ENCODE results near the gene LDAH. TPM values are rescaled to one million over a fixed set of nuclear protein-coding genes. Genes with fewer than 3 reads are reported as not detected.
"Not testable (repeated sequence)": the region's sequence is repeated elsewhere in the genome, so short reads cannot be mapped to it uniquely, and the experiment has no call there.

Gene LDAH
- polyA plus RNA-seq, 3 donors: 24.7 to 41.7 (median 29.6) TPM

DNA sequence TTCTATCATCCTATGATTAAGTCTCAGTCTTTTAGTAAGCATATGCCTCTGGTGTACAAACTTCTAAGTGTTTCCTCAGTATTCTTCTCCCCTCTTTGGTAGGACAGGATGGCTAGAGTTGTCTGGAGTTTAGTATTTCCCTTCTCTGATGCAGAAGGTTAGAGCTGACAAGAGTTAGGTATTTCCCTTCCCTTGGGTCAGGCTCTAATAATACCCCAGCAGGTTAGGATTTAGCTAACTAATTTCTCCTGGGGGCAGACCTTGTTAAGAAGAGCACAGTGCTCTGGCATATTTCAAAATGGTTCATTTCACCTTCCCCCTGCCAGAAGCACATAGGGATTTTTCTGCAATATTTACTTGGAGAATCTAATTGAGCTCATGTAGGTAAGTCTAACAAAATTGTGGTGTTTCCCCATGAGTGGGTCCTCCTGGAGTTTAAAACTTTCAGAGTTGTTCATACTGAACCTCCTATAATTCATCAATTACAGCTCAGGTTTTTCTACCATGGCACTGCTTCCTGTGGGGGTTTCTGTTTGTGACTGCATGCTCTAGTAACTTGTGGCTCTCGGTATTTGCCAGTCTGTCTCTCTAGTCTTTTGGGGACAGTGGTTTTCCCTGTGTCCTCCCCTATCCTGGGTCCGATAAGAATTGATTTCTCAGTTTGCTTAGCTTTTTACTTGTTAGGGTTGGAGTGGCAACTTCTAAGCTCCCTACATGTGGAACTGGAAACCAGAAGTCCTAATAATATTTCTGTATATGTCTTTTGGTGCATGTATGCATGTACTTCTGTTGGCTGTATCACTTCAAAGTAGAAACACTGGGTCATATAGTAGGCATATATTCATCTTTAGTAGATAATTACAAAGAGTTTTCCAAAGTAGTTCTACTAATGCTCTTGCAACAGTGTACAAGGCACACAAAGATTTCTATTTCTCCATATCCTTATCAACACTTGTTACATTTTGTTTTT lies 78.2 kb downstream of the LDAH start:
- no peak for DNase-seq (ENCODE audit: extremely low read depth in 1 of 11, low read depth in 9 of 11, low spot score in 4 of 11)

DNA sequence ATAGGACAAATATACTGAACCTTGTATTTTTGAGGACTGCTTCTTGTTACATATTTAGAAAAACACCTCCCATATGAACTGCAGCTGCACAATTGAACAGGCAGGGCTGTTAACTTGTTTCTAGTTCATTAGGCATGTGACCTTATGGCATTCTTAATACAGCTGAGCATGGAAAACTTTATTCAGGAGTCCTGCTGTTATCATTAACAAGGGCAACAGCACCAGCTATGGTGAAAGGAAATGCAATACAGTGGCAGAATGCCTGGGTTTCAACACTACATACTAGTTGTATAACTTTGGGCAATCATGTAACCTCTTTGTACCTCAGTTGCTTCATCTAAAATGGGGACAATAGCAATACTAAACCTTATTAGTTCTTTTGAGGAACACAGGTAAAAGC lies 84.1 kb downstream of the LDAH start:
- no peak for DNase-seq (ENCODE audit: extremely low read depth in 1 of 11, low read depth in 9 of 11, low spot score in 4 of 11)

DNA sequence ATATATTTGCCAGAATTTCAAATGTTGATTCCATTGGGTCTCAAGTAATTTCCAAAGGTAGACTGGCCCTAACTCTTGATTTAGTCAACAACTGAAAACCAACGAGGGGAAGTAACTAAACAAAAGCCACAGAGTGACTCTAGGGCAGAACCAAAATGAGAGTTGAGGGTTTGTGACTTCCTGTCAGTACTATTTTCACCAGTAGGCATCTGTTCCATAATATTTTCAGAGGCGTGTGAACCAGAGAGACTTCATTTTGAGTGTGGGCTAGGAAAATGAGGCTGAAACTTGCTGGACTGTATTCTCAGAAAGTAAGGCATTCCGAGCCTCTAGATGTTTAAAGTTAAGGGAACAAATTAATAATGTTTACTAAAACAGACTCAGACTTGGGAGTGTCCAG lies 85.4 kb downstream of the LDAH start:
- DNase-seq (ENCODE audit: extremely low read depth in 1 of 11, low read depth in 9 of 11, low spot score in 4 of 11): no peak

DNA sequence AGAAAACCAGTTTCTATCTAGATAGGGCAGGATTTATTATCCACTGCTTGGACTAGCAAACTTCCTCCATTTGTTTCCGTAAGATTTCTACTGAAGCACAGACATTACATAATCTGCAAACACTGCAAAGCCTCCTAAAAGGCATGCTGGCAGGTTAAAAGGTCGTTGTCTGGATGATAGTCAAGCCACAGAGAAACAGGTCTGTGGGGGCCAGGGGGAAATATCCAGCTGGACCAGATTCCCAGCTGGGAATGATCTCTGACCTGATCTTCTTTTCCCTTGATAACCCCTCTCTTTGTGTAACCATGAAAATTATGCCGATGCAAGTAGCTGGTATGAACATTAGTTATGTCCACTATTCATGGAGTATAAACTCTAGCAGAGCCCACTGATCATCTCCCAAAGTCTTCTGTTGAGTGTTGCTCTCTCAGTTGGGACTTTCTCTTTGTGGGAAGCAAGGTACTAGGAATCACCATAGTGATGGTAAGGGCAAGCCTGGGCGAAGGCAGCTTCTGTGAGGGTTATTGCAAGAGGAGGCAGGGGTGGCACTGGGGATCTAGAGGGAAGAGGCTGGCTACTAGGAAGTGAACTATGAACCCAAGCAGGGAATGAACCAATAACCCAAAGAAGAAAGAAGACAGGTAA lies 94.7 kb downstream of the LDAH start:
- DNase-seq (ENCODE audit: extremely low read depth in 1 of 11, low read depth in 9 of 11, low spot score in 4 of 11): peak in 3 of 11 donors; percentile 7 to 22 (median 14)

DNA sequence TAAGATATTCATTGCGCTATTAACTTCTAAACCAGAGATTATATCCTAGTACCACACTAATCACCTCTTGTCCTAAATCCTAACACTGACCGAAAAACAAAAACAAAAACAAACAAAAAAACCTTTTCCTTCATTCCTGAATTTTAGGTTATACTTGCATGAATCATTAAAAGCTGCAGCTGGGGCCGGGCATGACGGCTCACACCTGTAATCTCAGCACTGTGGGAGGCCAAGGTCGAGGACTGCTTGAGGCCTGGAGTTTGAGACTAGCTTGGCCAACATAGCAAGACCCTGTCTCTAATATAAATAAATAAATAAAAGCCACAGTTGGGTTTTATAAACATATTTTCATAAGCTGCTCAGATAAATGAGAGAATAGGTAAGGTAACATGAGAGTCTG lies 96.0 kb downstream of the LDAH start:
- DNase-seq (ENCODE audit: extremely low read depth in 1 of 11, low read depth in 9 of 11, low spot score in 4 of 11): no peak

DNA sequence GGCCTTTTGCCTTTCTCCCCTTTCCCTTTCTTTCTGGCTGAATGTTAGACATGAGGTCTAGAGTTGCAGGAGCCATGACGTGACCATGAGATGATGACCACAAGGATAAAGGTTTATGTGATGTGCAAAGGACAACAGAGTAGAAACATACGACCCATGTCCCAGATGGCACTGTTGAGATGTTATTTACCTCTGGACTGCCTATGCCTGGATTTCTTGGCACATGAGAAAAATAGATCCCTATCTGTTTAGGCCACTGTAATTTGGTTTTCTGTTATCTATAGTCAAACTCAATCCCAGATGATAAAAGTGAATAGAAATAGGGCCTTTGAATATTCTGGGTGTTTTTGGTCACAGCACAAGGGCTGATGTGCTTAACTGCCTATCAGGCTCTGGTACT lies 97.1 kb downstream of the LDAH start:
- DNase-seq (ENCODE audit: extremely low read depth in 1 of 11, low read depth in 9 of 11, low spot score in 4 of 11): no peak

DNA sequence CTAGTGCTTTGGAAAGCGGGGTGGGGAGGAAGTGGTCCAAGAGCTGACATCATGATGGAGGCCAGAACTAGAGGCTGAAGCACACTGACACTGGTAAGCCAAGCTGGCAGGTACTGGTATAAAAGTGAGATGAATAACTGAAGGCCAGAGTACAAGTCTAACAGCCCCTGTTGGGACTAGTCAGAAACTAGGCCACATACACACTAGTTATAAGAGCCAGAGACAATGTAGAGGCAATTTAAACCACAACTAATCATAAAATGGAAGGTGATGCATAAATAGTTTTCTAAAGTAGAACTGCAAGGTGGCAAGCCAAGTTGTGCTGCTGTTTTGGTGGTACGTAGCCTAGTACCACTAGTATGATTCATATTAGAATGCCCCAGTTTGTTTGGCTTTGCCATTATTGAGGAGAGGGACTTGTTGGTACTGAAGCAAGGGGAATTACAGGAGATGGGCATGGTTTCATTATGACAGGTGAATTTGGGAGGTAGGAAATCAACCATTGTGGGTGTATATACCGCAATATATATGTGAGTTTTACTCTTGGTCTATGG lies 98.3 kb downstream of the LDAH start:
- DNase-seq (ENCODE audit: extremely low read depth in 1 of 11, low read depth in 9 of 11, low spot score in 4 of 11): no peak

DNA sequence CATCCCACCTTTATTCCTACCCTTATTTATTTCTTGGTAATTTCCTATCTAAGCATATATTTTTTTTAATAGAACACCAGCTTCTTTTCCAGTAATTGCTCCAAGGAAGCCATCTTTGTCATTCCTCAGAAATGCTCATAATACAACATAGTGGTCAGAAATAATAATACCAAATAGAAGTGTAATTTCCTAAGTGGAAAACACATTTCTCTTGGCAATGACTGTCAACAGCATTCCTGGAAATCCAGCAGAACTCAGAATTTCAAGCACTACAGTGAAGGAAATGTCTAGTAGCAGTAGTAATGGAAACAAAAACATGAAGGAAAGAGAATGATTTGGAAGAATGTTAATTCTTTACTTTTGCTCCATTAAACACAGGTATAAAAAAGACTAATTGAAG lies 99.4 kb downstream of the LDAH start:
- no peak for DNase-seq (ENCODE audit: extremely low read depth in 1 of 11, low read depth in 9 of 11, low spot score in 4 of 11)

DNA sequence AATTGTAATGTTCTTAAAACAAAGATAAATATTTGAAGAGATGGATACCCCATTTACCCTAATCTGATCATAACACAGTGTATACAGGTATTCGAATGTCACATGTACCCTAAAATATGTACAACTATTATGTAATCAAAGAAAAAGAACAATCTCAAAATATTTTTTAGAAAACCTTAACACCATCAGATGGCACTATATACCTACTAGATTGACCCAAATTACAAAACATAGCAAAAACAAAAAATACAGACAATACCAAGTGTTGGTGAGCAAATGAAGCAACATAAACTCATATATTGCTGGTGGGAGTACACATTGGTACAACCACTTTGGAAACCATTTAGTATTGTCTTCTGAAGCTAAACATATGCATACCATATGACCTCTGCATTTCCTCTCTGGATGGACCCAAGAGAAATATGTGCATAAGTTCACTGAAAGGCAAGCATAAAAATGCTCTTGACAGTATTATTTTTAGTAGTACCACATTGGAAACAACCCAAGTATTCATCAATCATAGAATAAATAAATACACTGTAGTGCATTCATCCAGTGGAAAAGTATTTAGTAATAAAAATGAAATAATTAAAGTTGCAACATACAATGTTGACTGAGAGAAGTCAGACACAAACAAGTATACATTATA lies 100.2 kb downstream of the LDAH start:
- no peak for DNase-seq (ENCODE audit: extremely low read depth in 1 of 11, low read depth in 9 of 11, low spot score in 4 of 11)

DNA sequence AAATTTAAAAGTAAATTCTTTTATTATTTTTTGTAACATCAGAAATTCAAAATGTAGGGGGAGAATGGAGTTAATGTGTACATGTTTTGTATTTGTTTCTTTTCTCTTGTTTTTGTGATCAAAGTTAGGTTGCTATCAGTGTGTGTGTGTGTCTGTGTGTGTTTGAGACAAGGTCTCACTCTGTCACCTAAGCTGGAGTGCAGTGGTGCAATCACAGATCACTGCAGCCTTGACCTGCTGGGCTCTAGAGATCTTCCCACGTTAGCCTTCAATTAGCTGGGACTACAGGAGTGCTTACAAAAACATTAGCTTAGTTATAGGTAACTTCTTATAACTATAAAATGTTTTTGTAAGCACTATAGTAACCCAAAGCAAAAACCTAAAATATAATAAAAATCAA lies 105.3 kb downstream of the LDAH start:
- no peak for DNase-seq (ENCODE audit: extremely low read depth in 1 of 11, low read depth in 9 of 11, low spot score in 4 of 11)

DNA sequence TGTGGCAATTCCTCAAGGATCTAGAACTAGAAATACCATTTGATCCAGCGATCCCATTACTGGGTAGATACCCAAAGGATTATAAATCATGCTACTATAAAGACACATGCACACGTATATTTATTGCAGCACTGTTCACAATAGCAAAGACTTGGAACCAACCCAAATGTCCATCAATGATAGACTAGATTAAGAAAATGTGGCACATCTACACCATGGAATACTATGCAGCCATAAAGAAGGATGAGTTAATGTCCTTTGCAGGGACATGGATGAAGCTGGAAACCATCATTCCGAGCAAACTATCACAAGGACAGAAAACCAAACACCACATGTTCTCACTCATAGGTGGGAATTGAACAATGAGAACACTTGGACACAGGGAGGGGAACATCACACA lies 106.7 kb downstream of the LDAH start:
- DNase-seq (ENCODE audit: extremely low read depth in 1 of 11, low read depth in 9 of 11, low spot score in 4 of 11): not testable (repeated sequence)

DNA sequence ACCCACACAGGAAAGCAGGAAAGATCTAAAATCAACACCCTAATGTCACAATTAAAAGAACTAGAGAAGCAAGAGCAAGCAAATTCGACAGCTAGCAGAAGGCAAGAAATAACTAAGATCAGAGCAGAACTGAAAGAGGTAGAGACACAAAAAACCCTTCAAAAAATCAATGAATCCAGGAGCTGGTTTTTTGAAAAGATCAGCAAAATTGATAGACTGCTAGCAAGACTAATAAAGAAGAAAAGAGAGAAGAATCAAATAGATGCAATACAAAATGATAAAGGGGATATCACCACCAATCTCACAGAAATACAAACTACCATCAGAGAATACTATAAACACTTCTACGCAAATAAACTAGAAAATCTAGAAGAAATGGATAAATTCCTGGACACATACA lies 108.5 kb downstream of the LDAH start:
- not testable (repeated sequence) for DNase-seq (ENCODE audit: extremely low read depth in 1 of 11, low read depth in 9 of 11, low spot score in 4 of 11)

DNA sequence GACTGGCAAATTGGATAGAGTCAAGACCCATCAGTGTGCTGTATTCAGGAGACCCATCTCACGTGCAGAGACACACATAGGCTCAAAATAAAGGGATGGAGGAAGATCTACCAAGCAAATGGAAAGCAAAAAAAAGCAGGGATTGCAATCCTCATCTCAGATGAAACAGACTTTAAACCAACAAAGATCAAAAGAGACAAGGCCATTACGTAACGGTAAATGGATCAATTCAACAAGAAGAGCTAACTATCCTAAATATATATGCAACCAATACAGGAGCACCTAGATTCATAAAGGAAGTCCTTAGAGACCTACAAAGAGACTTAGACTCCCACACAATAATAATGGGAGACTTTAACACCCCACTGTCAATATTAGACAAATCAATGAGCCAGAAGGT lies 109.3 kb downstream of the LDAH start:
- DNase-seq (ENCODE audit: extremely low read depth in 1 of 11, low read depth in 9 of 11, low spot score in 4 of 11): not testable (repeated sequence)

DNA sequence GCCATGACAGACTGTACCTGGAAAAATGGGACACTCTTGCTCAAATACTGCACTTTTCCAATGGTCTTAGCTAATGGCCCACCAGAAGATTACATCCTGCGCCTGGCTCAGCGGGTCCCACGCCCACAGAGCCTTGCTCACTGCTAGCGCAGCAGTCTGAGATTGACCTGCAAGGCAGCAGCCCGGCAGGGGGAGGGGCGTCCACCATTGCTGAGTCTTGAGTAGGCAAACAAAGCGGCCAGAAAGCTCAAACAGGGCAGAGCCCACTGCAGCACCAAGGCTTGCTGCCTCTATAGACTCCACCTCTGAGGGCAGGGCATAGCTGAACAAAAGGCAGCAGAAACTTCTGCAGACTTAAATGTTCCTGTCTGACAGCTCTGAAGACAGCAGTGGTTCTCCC lies 111.3 kb downstream of the LDAH start:
- DNase-seq (ENCODE audit: extremely low read depth in 1 of 11, low read depth in 9 of 11, low spot score in 4 of 11): not testable (repeated sequence)

DNA sequence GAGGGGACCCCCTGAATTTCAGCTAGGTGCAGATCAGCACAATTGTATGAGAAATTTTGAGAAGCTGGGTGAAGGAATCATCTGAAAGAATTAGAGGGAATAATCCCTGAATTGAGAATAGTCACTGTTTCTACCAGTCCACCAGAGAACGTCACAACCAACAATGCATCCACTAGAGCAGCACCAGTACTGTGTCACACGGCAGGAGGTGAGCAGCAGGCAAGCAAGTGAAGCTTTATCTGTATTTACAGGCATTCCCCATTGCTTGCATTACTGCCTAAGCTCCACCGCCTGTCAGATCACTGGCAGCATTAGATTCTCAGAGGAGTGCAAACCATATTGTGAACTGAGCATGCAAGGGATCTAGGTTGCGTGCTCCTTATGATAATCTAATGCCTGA lies 115.3 kb downstream of the LDAH start:
- DNase-seq (ENCODE audit: extremely low read depth in 1 of 11, low read depth in 9 of 11, low spot score in 4 of 11): no peak

DNA sequence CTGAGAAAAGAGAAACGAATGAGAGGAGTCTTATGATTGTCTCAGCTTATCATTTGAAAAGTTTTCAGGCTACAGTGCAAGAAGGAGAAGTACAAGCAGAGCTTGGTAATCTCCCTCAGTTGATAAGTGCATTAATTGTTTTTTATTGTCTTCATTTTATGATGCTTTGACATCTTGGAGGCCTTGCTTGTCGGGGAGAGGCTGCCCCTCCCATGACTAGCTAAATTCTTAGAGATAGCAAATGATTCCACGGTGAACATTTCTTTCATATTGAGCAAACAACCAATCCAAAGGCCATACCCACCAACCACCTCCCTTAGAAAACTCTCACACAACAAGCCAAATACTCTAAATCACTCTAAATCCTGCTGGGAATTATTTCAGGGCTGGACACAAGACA lies 116.1 kb downstream of the LDAH start:
- no peak for DNase-seq (ENCODE audit: extremely low read depth in 1 of 11, low read depth in 9 of 11, low spot score in 4 of 11)

DNA sequence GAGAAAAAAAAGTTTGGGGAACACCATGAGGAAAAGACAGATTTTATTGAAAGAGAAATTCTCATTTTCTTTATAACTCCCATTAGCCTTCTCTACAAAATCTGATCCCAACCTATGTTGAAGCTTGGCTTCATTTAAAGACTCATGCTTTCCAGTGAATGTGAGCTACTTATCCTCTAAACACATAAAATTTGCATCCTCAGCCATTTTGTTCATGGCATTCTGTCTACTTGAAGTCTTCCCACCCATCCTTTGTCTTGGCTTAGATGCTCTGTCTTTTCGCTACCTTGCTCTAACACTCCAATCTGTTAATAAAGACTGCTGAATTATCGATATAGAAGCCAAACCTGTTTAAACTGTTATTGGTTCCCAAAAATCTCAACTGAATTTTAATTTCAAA lies 116.7 kb downstream of the LDAH start:
- DNase-seq (ENCODE audit: extremely low read depth in 1 of 11, low read depth in 9 of 11, low spot score in 4 of 11): no peak

DNA sequence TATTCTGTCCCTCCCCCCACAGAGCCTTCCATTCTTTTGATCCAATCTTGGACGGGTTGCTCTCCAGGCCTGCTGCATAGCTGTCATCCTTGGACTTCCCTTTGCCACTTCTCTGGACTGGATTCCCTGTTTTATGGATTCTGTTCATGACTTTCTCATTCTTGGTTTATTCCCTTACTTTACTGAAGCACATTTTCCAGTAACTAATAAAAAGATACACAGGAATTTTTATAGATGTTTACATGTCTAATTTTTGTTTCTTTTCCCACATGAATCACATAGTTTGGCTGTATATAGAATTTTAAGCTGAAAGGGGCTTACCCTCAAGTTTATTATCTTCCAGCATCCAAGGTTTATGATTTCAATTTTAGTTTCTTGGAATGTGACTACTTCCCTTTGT lies 118.0 kb downstream of the LDAH start:
- no peak for DNase-seq (ENCODE audit: extremely low read depth in 1 of 11, low read depth in 9 of 11, low spot score in 4 of 11)

DNA sequence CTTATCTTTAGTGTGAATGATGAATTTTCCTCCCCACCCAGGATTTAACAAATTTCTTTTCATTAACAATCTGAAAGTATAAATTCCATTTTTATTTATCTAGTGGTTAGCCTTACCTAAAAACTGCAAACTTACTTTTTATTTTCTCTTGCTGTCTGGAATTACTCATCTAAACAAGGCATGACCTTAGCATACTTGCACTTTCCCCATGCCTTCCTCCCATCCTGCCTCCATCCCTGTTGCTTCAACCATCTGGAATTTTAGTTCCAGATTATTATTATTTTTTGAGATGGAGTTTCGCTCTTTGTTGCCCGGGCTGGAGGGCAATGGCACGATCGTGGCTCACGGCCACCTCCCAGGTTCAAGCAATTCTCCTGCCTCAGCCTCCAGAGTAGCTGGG lies 120.3 kb downstream of the LDAH start:
- no peak for DNase-seq (ENCODE audit: extremely low read depth in 1 of 11, low read depth in 9 of 11, low spot score in 4 of 11)
